ENCODE data around the gene EMILIN3. TPM values are rescaled to one million over a fixed set of nuclear protein-coding genes. Genes with fewer than 3 reads are reported as not detected.

EMILIN3 gene
- total RNA-seq, 1 experiment from 2014 or later, result 5.9 TPM

GRCh38 chr20:41331731-41332130 is 34.9 kb downstream of the EMILIN3 start:
- H3K27ac ChIP-seq (ENCODE audit: insufficient read length, low read depth, low read length), result no peak overlapping the region
- no peak overlapping the region for H4K8ac ChIP-seq (replicated peaks; ENCODE audit: insufficient read length, low read depth, low read length)
- DNase-seq, result no peak
- H4K91ac ChIP-seq (ENCODE audit: insufficient read length, low read depth, low read length), result no peak overlapping the region
- H3K4me2 ChIP-seq (ENCODE audit: insufficient read depth, insufficient read length, low read length), result no peak overlapping the region
- H3K4ac ChIP-seq (ENCODE audit: low read depth, low read length), result no peak overlapping the region
- H3T11ph ChIP-seq (ENCODE audit: low read length), result no peak overlapping the region
- no peaks in the 10 kb centered on the region for H3K9me3 Mint-ChIP-seq
- H3K4me3 Mint-ChIP-seq, result no peak overlapping the region
- H2BK15ac ChIP-seq (ENCODE audit: low read depth, low read length), result no peak overlapping the region
- H3K14ac ChIP-seq (ENCODE audit: insufficient read depth, low read length), result no peak overlapping the region
- no peak overlapping the region for H4K5ac ChIP-seq (ENCODE audit: insufficient read length, low read depth, low read length)
- no peaks in the 10 kb centered on the region for H3K4me1 ChIP-seq (ENCODE audit: insufficient read depth, low read length)
- no peaks in the 10 kb centered on the region for H3K79me2 ChIP-seq (ENCODE audit: insufficient read depth, low read length)
- H2BK120ac ChIP-seq (ENCODE audit: low read depth, low read length, poor library complexity, severe bottlenecking), result no peak overlapping the region
- no peak overlapping the region for H3K18ac ChIP-seq (ENCODE audit: insufficient read length, low read depth, low read length)
- H3K9me3 ChIP-seq (ENCODE audit: control insufficient read depth, low read depth, low read length), result no peaks in the 10 kb centered on the region
- no peak overlapping the region for H2AK5ac ChIP-seq (ENCODE audit: insufficient read length, low read length)
- H3K23me2 ChIP-seq (ENCODE audit: insufficient read length, low read depth, low read length, poor library complexity, severe bottlenecking), result no peaks in the 10 kb centered on the region
- no peaks in the 10 kb centered on the region for H3K79me1 ChIP-seq (ENCODE audit: insufficient read depth, low read depth, low read length, poor library complexity, severe bottlenecking)
- peaks cover 15% of the 10 kb centered on the region for H3K27me3 Mint-ChIP-seq (ENCODE audit: low read depth)
- H3K27me3 ChIP-seq (ENCODE audit: insufficient read depth, low read length), result no peaks in the 10 kb centered on the region
- no peaks in the 10 kb centered on the region for H3K36me3 Mint-ChIP-seq (ENCODE audit: insufficient read depth in 1 of 3, low read depth in 3 of 3)
- no peak overlapping the region for H2BK12ac ChIP-seq (ENCODE audit: insufficient read length, low read depth, low read length)
- no peak overlapping the region for H3K23ac ChIP-seq (ENCODE audit: insufficient read length, low read depth, low read length)
- H3K56ac ChIP-seq (ENCODE audit: insufficient read length, low read depth, low read length), result no peak overlapping the region
- H2BK20ac ChIP-seq (ENCODE audit: low read depth, low read length, poor library complexity, severe bottlenecking), result no peak overlapping the region
- no peak overlapping the region for H3K9ac ChIP-seq (ENCODE audit: extremely low read depth, insufficient read length, low read length)
- WGBS (ENCODE audit: extremely low coverage, insufficient read length, low lambda C conversion rate), result no CpG with 5 or more reads among the region's 4 CpGs
- H2AFZ ChIP-seq (ENCODE audit: low read length), result no peak overlapping the region
- TF ChIP-seq CTCF (conservative IDR thresholded peaks at IDR 0.05), result no peak
- no peak overlapping the region for H3K27ac Mint-ChIP-seq
- no peaks in the 10 kb centered on the region for H4K20me1 ChIP-seq (ENCODE audit: control insufficient read depth, insufficient read depth, insufficient read length)
- peaks cover 2 to 4% of the 10 kb centered on the region in 2 experiments; a peak in 1 of 4 replicates for H3K4me1 Mint-ChIP-seq
- H2BK5ac ChIP-seq (ENCODE audit: insufficient read length, low read length), result no peak overlapping the region
